AG04449 (cell line): Measurements from ENCODE around the gene SAFB2.

Experiments used
- CTCF ChIA-PET: fragments of 350-600 bp; formaldehyde crosslinking; extraction: SDS; loops from one replicate; lab custom pipeline; 2021; ENCODE audit warnings: antibody characterized with exemption; lab: Yijun Ruan, JAX
- POLR2A ChIA-PET: fragments of 400-600, 350-600 bp; formaldehyde crosslinking; extraction: SDS; loops from one replicate; lab custom pipeline; 2020; ENCODE audit warnings: antibody characterized with exemption, inconsistent platforms; lab: Yijun Ruan, JAX
- DNase-seq: peaks from one replicate; pipeline ENCODE4 v3.0.0-alpha.2; 2010; ENCODE audit warnings: low read depth, low spot score
- H3K4me3 ChIP-seq: 2 replicates; pipeline ENCODE4 v1.5.1; 2011; ENCODE audit warnings: low read depth, mild to moderate bottlenecking, control low read depth, low read length
- TF ChIP-seq, protein P1 (sequence below): IDR thresholded peaks from one replicate; pipeline ENCODE4 v1.5.1; 2011; ENCODE audit warnings: mild to moderate bottlenecking, moderate library complexity, low read length, control low read depth, inconsistent platforms; ENCODE audit not compliant: insufficient read depth; ENCODE audit errors: missing control alignments

SAFB2 gene

DNA sequence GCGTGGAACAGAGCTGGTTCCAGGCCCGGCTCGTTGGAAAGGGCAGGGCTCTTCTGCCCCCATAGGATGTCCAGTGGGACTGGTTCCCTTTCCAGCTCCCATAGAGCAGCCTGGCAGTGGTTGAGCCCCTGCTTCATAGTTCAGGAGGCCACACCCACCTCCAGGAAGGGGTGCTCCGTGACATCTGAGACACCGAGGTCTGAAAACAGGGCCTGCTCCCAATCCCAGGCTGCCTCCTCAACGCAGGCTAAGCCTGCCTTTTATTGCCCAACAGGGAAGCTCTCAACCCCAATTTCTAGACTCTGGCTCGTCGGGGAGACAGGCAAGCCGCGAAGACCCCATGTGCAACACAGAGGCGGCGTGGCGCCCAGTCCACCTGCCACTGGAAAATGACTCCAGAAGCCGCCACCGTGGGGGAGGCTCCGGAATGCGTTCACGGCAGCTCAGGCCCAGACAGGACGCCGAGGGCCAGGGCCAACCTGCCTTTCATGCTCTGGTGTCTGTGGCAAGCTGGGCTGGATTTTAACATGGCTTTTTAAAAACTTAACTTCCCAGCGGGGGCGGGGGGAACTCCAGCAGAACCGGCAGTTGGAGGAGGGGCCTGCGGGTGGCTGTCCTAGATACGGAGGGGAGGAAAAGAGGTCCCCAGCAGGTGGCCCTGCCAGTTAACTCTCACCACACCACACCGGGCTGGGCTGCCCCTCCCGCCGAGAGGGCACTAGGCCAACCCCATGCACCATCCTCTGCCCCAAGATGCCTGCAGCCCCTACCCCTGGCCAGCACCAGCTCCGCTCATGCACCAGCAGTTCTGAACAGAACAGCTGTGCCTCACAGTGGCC lies 36.9 kb downstream of the SAFB2 start:
- POLR2A ChIA-PET: no interaction called here
- H3K4me3 ChIP-seq: no peak overlapping the region
- no peak for DNase-seq

GRCh38 chr19:5580161-5580571 lies 42.4 kb downstream of the SAFB2 start:
- ChIA-PET CTCF (interaction anchor here (0.6 to 4.6 kb wide), 7 partner anchors 11 to 771 kb away, joined by 3 to 42 read pairs (median 3); no protein-coding TSS in a partner anchor), POLR2A (no interaction called here)
- no peak overlapping the region for H3K4me3 ChIP-seq
- no peak for DNase-seq
- TF ChIP-seq, protein P1, sequence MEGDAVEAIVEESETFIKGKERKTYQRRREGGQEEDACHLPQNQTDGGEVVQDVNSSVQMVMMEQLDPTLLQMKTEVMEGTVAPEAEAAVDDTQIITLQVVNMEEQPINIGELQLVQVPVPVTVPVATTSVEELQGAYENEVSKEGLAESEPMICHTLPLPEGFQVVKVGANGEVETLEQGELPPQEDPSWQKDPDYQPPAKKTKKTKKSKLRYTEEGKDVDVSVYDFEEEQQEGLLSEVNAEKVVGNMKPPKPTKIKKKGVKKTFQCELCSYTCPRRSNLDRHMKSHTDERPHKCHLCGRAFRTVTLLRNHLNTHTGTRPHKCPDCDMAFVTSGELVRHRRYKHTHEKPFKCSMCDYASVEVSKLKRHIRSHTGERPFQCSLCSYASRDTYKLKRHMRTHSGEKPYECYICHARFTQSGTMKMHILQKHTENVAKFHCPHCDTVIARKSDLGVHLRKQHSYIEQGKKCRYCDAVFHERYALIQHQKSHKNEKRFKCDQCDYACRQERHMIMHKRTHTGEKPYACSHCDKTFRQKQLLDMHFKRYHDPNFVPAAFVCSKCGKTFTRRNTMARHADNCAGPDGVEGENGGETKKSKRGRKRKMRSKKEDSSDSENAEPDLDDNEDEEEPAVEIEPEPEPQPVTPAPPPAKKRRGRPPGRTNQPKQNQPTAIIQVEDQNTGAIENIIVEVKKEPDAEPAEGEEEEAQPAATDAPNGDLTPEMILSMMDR: no peak

More for the DNA sequence above, 36.9 kb downstream of the SAFB2 start:
- CTCF ChIA-PET: interaction anchor here (2.4 kb wide), 1 partner anchor 14 kb away, joined by 8 read pairs; no protein-coding TSS in a partner anchor
- TF ChIP-seq, protein P1: no peak

- TF ChIP-seq, protein P1: no peak
- CTCF ChIA-PET: interaction anchor here (0.6 to 4.6 kb wide), 9 partner anchors 12 to 770 kb away, joined by 3 to 42 read pairs (median 3); no protein-coding TSS in a partner anchor
- DNase-seq: no peak
- no peak overlapping the region for H3K4me3 ChIP-seq
- POLR2A ChIA-PET: no interaction called here
These were observed 42.9 kb downstream of the SAFB2 start for GRCh38 chr19:5579697-5580096.

GRCh38 chr19:5579286-5579685 lies 43.3 kb downstream of the SAFB2 start:
- TF ChIP-seq, protein P1: no peak
- no peak for DNase-seq
- ChIA-PET CTCF (interaction anchor here (0.6 to 4.6 kb wide), 8 partner anchors 14 to 540 kb away, joined by 3 to 42 read pairs (median 4); no protein-coding TSS in a partner anchor), POLR2A (no interaction called here)
- no peak overlapping the region for H3K4me3 ChIP-seq

DNA sequence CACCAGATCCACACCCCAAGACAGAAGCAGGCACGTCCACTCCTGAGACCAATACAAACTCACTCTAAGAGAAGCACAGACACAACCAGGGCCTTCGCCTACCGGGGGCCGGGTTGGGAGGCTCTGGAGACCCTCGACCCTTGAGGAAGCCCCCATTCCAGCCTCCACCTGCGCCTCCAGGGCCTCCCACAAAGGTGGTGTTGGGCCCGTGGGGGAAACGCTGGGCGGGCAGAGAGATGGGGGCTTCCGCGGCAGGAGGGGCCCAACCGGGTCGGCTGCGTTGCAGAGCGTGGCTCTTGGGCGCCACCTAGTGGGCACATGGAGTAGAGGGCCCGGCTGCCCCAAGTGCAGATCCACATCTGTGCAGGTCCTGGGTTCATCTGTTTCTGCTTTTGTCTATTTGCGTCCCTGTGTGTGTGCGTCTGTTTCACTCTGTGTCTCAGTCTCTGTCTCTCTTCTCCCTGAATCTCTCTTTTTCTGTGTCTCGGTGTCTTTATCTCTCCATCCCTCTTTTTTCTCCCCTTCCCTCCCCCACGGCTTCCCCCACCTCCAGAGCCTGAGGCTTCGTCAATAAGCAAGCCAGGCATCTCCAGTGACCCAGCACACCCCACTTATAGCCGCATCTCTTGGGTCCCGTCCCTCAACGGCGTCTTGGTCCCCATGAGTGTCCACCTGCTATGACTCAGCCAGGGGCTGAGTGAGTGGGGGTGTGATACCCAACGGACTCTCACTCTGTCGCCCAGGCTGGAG lies 44.3 kb downstream of the SAFB2 start:
- ChIA-PET CTCF (interaction anchor here (0.6 to 4.6 kb wide), 5 partner anchors 30 to 532 kb away, joined by 3 to 42 read pairs (median 4); no protein-coding TSS in a partner anchor), POLR2A (no interaction called here)
- no peak for DNase-seq
- TF ChIP-seq, protein P1: peak; percentile 97
- H3K4me3 ChIP-seq: peak overlapping the region; percentile 35
